IMR-90 (cell line): ENCODE data around the gene FOXK1. TPM values are rescaled to one million over a fixed set of nuclear protein-coding genes. Genes with fewer than 3 reads are reported as not detected.

ENCODE experiments used
- ATAC-seq: fragments of 200-7000 bp; cut with Tn5 transposase; 2 replicates; pipeline ENCODE4 v1.9.1; 2020; ENCODE audit warnings: low read depth, mild to moderate bottlenecking, moderate library complexity
- BruUV-seq: library from RNA; stranded (reverse); fragments of 400-500 nt; replicated peaks from 2 replicates; lab custom pipeline; 2021; lab: Mats Ljungman, UMichigan
- CTCF ChIA-PET: fragments of 300-600 bp; formaldehyde crosslinking; extraction: SDS; loops from one replicate; lab custom pipeline; 2021; ENCODE audit warnings: antibody characterized with exemption; lab: Yijun Ruan, JAX
- POLR2A ChIA-PET: fragments of 300-600 bp; sonication (Branson Sonifier 250); formaldehyde crosslinking; loops from one replicate; lab custom pipeline; 2022; ENCODE audit warnings: antibody characterized with exemption; ENCODE audit not compliant: unreplicated experiment; lab: Charles Lee
- DNase-seq: peaks from one replicate; pipeline ENCODE4 v3.0.0; 2013
- H2AFZ ChIP-seq: replicated peaks from 2 replicates; pipeline ENCODE3; 2013; ENCODE audit warnings: low read length, mild to moderate bottlenecking; ENCODE audit not compliant: poor library complexity
- H2AK5ac ChIP-seq: 2 replicates; pipeline ENCODE4 v1.6.1; 2013; ENCODE audit warnings: low read depth, low read length, inconsistent platforms
- H2AK9ac ChIP-seq: replicated peaks from 2 replicates; pipeline ENCODE3; 2013; ENCODE audit warnings: mild to moderate bottlenecking, low read depth, low read length, moderate library complexity; ENCODE audit not compliant: poor library complexity
- H2BK120ac ChIP-seq: 2 replicates; pipeline ENCODE4 v1.6.1; 2013; ENCODE audit warnings: low read depth, low read length, inconsistent platforms
- H2BK15ac ChIP-seq: 3 replicates; pipeline ENCODE4 v1.6.1; 2013; ENCODE audit warnings: low read depth, low read length, inconsistent platforms
- H2BK20ac ChIP-seq: 2 replicates; pipeline ENCODE4 v1.6.1; 2013; ENCODE audit warnings: low read depth, mild to moderate bottlenecking, inconsistent platforms, low read length, moderate library complexity
- H2BK5ac ChIP-seq: 2 replicates; pipeline ENCODE4 v1.6.1; 2013; ENCODE audit warnings: mild to moderate bottlenecking, low read depth, low read length, inconsistent platforms; ENCODE audit not compliant: poor library complexity, severe bottlenecking
- H3K14ac ChIP-seq: replicated peaks from 2 replicates; pipeline ENCODE4 v1.6.1; 2013; ENCODE audit warnings: low read depth, low read length, inconsistent platforms
- H3K18ac ChIP-seq: 2 replicates; pipeline ENCODE4 v1.6.1; 2013; ENCODE audit warnings: low read depth, low read length, control low read depth
- H3K23ac ChIP-seq: 2 replicates; pipeline ENCODE4 v1.6.1; 2013; ENCODE audit warnings: low read depth, low read length, inconsistent platforms
- H3K27ac ChIP-seq: 2 replicates; pipeline ENCODE4 v1.5.1; 2013; ENCODE audit warnings: mild to moderate bottlenecking, control low read depth, low read length; ENCODE audit not compliant: insufficient read depth
- H3K27me3 ChIP-seq: 2 replicates; pipeline ENCODE4 v1.6.1; 2013; ENCODE audit warnings: low read length; ENCODE audit not compliant: control insufficient read depth, insufficient read depth
- H3K36me3 ChIP-seq: 2 replicates; pipeline ENCODE4 v1.6.1; 2013; ENCODE audit warnings: low read length, mixed read lengths; ENCODE audit not compliant: control insufficient read depth, insufficient read depth
- H3K4ac ChIP-seq: 2 replicates; pipeline ENCODE4 v1.6.1; 2013; ENCODE audit warnings: low read depth, low read length, inconsistent platforms
- H3K4me1 ChIP-seq: 2 replicates; pipeline ENCODE4 v1.6.1; 2013; ENCODE audit warnings: low read length, mixed read lengths; ENCODE audit not compliant: control insufficient read depth, insufficient read depth
- H3K4me2 ChIP-seq: 2 replicates; pipeline ENCODE4 v1.6.1; 2013; ENCODE audit warnings: low read depth, mild to moderate bottlenecking, control low read depth, low read length, moderate library complexity
- H3K4me3 ChIP-seq: 2 replicates; pipeline ENCODE4 v1.5.1; 2013; ENCODE audit warnings: low read depth, mild to moderate bottlenecking, control low read depth, low read length, moderate library complexity; ENCODE audit not compliant: insufficient read depth
- H3K56ac ChIP-seq: 2 replicates; pipeline ENCODE4 v1.6.1; 2013; ENCODE audit warnings: low read length, inconsistent platforms; ENCODE audit not compliant: insufficient read depth; ENCODE audit errors: extremely low read depth
- H3K79me1 ChIP-seq, 2 experiments: 2 replicates each; pipeline ENCODE4 v1.6.1; 2013; ENCODE audit warnings: low read length in 2 of 2, inconsistent platforms in 1 of 2, low read depth in 1 of 2
- H3K9ac ChIP-seq: 2 replicates; pipeline ENCODE4 v1.6.1; 2013; ENCODE audit warnings: low read depth, low read length, control low read depth
- H3K9me1 ChIP-seq: 2 replicates; pipeline ENCODE4 v1.6.1; 2013; ENCODE audit warnings: low read length, inconsistent platforms; ENCODE audit not compliant: insufficient read depth
- H3K9me3 ChIP-seq: 2 replicates; pipeline ENCODE4 v1.6.1; 2013; ENCODE audit warnings: low read length; ENCODE audit not compliant: control insufficient read depth, insufficient read depth
- H4K20me1 ChIP-seq: 2 replicates; pipeline ENCODE4 v1.6.1; 2013; ENCODE audit warnings: low read length, inconsistent platforms; ENCODE audit not compliant: insufficient read depth
- H4K5ac ChIP-seq: 2 replicates; pipeline ENCODE4 v1.6.1; 2013; ENCODE audit warnings: mild to moderate bottlenecking, low read depth, low read length, control low read depth
- H4K8ac ChIP-seq, 2 experiments: 2 replicates each; pipeline ENCODE4 v1.6.1; 2013; ENCODE audit warnings: low read depth in 2 of 2, low read length in 2 of 2, control low read depth in 1 of 2, inconsistent platforms in 1 of 2
- H4K91ac ChIP-seq: 2 replicates; pipeline ENCODE4 v1.6.1; 2013; ENCODE audit warnings: low read depth, low read length, inconsistent platforms; ENCODE audit not compliant: insufficient read depth
- MAFK ChIP-seq: IDR thresholded peaks from 2 replicates; pipeline ENCODE4 v1.6.1; 2012; ENCODE audit warnings: low read depth, low read length, improper control_type of control experiment
- WGBS, 2 experiments: methylation state at CpG; one replicate each; pipeline versions ENCODE4 v1.1.5 to v1.1.7; 2013; ENCODE audit warnings: missing lambda C conversion rate in 2 of 2; ENCODE audit not compliant: insufficient read length in 1 of 2; ENCODE audit errors: extremely low coverage in 2 of 2; 5-methylcytosine and 5-hydroxymethylcytosine counted together
- dilution Hi-C: fragments of 300-500 bp; cut with HindIII; formaldehyde crosslinking; loops from one replicate; pipeline ENCODE4 v1.14.3; 2018; ENCODE audit warnings: low sequenced_read_pairs; ENCODE audit not compliant: unreplicated experiment
- in situ Hi-C: fragments of 300-500 bp; cut with MboI; formaldehyde crosslinking; loops from 3 replicates; pipeline ENCODE4 v1.14.3; 2019; ENCODE audit warnings: low sequenced_read_pairs, inconsistent platforms, mixed read lengths
- intact Hi-C: fragments of 100-400 bp; cut with micrococcal nuclease; formaldehyde crosslinking; loops from 2 replicates; pipeline ENCODE4 v1.10.0; 2022
- polyA plus RNA-seq, 3 experiments: library from polyadenylated mRNA; depleted of rRNA; stranded (reverse); fragments of >200 nt; gene quantifications; 2 replicates each; pipeline ENCODE4 v1.2.3, GENCODE V29; 2012; ENCODE audit warnings: low replicate concordance in 1 of 3
- total RNA-seq: library from RNA; depleted of rRNA; stranded (reverse); fragments of >200 nt; gene quantifications from 2 replicates; pipeline ENCODE4 v1.2.3, GENCODE V29; 2012

Gene FOXK1
- total and polyA plus RNA-seq, 2 of the 4 experiments (the other 2 are of a cell fraction) = 4.3 to 8.8 TPM

GRCh38 chr7:4655896-4656295 is 26.2 kb upstream of the FOXK1 start:
- Histone ChIP-seq H2AK5ac (no peak overlapping the region), H2BK15ac (no peak overlapping the region), H2AK9ac (no peak overlapping the region), H3K23ac (no peak overlapping the region), H3K36me3 (no peaks in the 10 kb centered on the region), H4K5ac (no peak overlapping the region), H3K4me3 (no peak overlapping the region), H3K27ac (no peak overlapping the region), H3K79me1 (peaks cover 0 to 4% of the 10 kb centered on the region in 2 experiments; a peak in 2 of 4 replicates), H3K18ac (no peak overlapping the region), H3K14ac (no peak overlapping the region), H2AFZ (no peak overlapping the region), H3K9me3 (peaks cover 8% of the 10 kb centered on the region), H3K4me2 (no peak overlapping the region), H2BK5ac (no peak overlapping the region), H3K9me1 (no peaks in the 10 kb centered on the region), H2BK20ac (no peak overlapping the region), H3K9ac (no peak overlapping the region), H3K27me3 (no peaks in the 10 kb centered on the region), H3K4me1 (peaks cover 1% of the 10 kb centered on the region), H4K8ac (no peak overlapping the region), H2BK120ac (no peak overlapping the region), H3K56ac (no peak overlapping the region), H4K91ac (no peak overlapping the region), H3K4ac (no peak overlapping the region), H4K20me1 (no peaks in the 10 kb centered on the region)
- WGBS, 2 experiments = no CpG with 5 or more reads among the region's 4 CpGs
- POLR2A ChIA-PET = no interaction called here
- intact Hi-C loops = no loop called here
- in situ Hi-C loops = no loop called here
- DNase-seq (no peak), ATAC-seq (no peak)
- no TSS peak for BruUV-seq
- TF ChIP-seq MAFK = no peak
- dilution Hi-C loops = no loop called here
- CTCF ChIA-PET = no interaction called here
